Liver (tissue), 3 donors: ENCODE data around the gene EXOC4.

Experiments used
- EGR1 ChIP-seq, 2 donors: IDR thresholded peaks; 2 replicates each; pipeline ENCODE4 v1.6.1; 2016 to 2018; ENCODE audit warnings: antibody characterized with exemption in 2 of 2, low read depth in 2 of 2
- FOXA1 ChIP-seq: IDR thresholded peaks from 2 replicates; pipeline ENCODE4 v1.6.1; 2016; ENCODE audit warnings: antibody characterized with exemption
- GABPA ChIP-seq, 2 donors: IDR thresholded peaks in 1 of 2; conservative IDR thresholded peaks in 1 of 2; 2 replicates each; pipeline ENCODE4 v1.6.1; 2016; ENCODE audit warnings: antibody characterized with exemption in 2 of 2, mild to moderate bottlenecking in 1 of 2, moderate library complexity in 1 of 2
- RAD21 ChIP-seq, 2 donors: IDR thresholded peaks; 2 replicates each; pipeline ENCODE4 v1.6.1; 2016; ENCODE audit warnings: antibody characterized with exemption in 2 of 2, mild to moderate bottlenecking in 2 of 2
- RXRA ChIP-seq, 2 donors: IDR thresholded peaks; 2 replicates each; pipeline ENCODE4 v1.6.1; 2017 to 2018; ENCODE audit warnings: antibody characterized with exemption in 2 of 2, mild to moderate bottlenecking in 1 of 2
- SP1 ChIP-seq: IDR thresholded peaks from 2 replicates; pipeline ENCODE4 v1.6.1; 2018; ENCODE audit warnings: antibody characterized with exemption, mild to moderate bottlenecking
- TAF1 ChIP-seq: conservative IDR thresholded peaks from 2 replicates; pipeline ENCODE4 v1.6.1; 2016; ENCODE audit warnings: antibody characterized with exemption, mild to moderate bottlenecking
- YY1 ChIP-seq: IDR thresholded peaks from 2 replicates; pipeline ENCODE4 v1.6.1; 2016; ENCODE audit warnings: antibody characterized with exemption, mild to moderate bottlenecking
- TF ChIP-seq, protein P1 (sequence below): fragments of 150-350 bp; IDR thresholded peaks from 2 replicates; pipeline ENCODE4 v1.5.1; 2017; ENCODE audit warnings: improper control_type of control experiment, low read depth, low read length; ENCODE audit not compliant: missing input control
- TF ChIP-seq, protein P2 (sequence below): IDR thresholded peaks from 2 replicates; pipeline ENCODE4 v1.6.1; 2016; ENCODE audit warnings: antibody characterized with exemption
- TF ChIP-seq, protein P3 (sequence below): IDR thresholded peaks from 2 replicates; pipeline ENCODE4 v1.6.1; 2016; ENCODE audit warnings: antibody characterized with exemption
- TF ChIP-seq, protein P4 (sequence below): IDR thresholded peaks from 2 replicates; pipeline ENCODE4 v1.6.1; 2016; ENCODE audit warnings: antibody characterized with exemption
- donor health status: healthy.
- donor health status: healthy.

DNA sequence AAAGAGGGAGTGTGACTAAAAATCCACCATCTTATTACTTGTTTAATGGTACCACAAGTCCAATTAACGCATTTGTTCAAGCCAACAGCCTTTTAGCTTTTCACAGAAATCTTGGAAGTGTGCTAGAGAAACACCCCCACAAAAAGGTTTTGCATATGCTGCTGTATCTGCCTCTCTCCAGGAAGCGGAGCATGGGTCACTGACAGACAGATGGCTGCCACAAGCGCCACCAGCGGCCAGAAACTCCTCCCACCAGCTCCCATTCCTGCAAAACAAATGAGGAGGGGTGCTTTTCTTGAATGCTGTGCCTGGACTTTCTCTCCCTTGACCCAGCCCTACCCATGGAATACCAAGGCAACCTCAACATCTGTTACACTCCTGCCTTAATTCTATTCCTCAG lies 698.0 kb downstream of the EXOC4 start:
- TF ChIP-seq, protein P1, sequence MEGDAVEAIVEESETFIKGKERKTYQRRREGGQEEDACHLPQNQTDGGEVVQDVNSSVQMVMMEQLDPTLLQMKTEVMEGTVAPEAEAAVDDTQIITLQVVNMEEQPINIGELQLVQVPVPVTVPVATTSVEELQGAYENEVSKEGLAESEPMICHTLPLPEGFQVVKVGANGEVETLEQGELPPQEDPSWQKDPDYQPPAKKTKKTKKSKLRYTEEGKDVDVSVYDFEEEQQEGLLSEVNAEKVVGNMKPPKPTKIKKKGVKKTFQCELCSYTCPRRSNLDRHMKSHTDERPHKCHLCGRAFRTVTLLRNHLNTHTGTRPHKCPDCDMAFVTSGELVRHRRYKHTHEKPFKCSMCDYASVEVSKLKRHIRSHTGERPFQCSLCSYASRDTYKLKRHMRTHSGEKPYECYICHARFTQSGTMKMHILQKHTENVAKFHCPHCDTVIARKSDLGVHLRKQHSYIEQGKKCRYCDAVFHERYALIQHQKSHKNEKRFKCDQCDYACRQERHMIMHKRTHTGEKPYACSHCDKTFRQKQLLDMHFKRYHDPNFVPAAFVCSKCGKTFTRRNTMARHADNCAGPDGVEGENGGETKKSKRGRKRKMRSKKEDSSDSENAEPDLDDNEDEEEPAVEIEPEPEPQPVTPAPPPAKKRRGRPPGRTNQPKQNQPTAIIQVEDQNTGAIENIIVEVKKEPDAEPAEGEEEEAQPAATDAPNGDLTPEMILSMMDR: no peak
- no peak for TF ChIP-seq EGR1 (IDR thresholded peaks at IDR 0.05; ENCODE audit: low read depth in 2 of 2)
- TF ChIP-seq, protein P2, sequence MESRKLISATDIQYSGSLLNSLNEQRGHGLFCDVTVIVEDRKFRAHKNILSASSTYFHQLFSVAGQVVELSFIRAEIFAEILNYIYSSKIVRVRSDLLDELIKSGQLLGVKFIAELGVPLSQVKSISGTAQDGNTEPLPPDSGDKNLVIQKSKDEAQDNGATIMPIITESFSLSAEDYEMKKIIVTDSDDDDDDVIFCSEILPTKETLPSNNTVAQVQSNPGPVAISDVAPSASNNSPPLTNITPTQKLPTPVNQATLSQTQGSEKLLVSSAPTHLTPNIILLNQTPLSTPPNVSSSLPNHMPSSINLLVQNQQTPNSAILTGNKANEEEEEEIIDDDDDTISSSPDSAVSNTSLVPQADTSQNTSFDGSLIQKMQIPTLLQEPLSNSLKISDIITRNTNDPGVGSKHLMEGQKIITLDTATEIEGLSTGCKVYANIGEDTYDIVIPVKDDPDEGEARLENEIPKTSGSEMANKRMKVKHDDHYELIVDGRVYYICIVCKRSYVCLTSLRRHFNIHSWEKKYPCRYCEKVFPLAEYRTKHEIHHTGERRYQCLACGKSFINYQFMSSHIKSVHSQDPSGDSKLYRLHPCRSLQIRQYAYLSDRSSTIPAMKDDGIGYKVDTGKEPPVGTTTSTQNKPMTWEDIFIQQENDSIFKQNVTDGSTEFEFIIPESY: no peak
- TF ChIP-seq, protein P3, sequence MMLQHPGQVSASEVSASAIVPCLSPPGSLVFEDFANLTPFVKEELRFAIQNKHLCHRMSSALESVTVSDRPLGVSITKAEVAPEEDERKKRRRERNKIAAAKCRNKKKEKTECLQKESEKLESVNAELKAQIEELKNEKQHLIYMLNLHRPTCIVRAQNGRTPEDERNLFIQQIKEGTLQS: no peak
- TF ChIP-seq RXRA (IDR thresholded peaks at IDR 0.05): no peak
- no peak for TF ChIP-seq RAD21 (IDR thresholded peaks at IDR 0.05)
- TF ChIP-seq SP1: no peak
- no peak for TF ChIP-seq YY1
- no peak for TF ChIP-seq TAF1
- no peak for TF ChIP-seq GABPA (IDR thresholded peaks at IDR 0.05 in 1 of 2, conservative IDR thresholded peaks at IDR 0.05 in 1 of 2)
- TF ChIP-seq, protein P4, sequence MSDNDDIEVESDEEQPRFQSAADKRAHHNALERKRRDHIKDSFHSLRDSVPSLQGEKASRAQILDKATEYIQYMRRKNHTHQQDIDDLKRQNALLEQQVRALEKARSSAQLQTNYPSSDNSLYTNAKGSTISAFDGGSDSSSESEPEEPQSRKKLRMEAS: no peak
- TF ChIP-seq FOXA1: no peak
